HG03066 (cell line): ENCODE measurements around the gene GNL3L.
"Not testable (repeated sequence)": the region's sequence is repeated elsewhere in the genome, so short reads cannot be mapped to it uniquely, and the experiment has no call there.

Source experiments
- ATAC-seq: cut with Tn5 transposase; IDR thresholded peaks from one replicate; pipeline ENCODE4 v1.9.1; 2021; ENCODE audit warnings: low read depth; ENCODE audit not compliant: unreplicated experiment

The GNL3L gene, protein sequence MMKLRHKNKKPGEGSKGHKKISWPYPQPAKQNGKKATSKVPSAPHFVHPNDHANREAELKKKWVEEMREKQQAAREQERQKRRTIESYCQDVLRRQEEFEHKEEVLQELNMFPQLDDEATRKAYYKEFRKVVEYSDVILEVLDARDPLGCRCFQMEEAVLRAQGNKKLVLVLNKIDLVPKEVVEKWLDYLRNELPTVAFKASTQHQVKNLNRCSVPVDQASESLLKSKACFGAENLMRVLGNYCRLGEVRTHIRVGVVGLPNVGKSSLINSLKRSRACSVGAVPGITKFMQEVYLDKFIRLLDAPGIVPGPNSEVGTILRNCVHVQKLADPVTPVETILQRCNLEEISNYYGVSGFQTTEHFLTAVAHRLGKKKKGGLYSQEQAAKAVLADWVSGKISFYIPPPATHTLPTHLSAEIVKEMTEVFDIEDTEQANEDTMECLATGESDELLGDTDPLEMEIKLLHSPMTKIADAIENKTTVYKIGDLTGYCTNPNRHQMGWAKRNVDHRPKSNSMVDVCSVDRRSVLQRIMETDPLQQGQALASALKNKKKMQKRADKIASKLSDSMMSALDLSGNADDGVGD

DNA sequence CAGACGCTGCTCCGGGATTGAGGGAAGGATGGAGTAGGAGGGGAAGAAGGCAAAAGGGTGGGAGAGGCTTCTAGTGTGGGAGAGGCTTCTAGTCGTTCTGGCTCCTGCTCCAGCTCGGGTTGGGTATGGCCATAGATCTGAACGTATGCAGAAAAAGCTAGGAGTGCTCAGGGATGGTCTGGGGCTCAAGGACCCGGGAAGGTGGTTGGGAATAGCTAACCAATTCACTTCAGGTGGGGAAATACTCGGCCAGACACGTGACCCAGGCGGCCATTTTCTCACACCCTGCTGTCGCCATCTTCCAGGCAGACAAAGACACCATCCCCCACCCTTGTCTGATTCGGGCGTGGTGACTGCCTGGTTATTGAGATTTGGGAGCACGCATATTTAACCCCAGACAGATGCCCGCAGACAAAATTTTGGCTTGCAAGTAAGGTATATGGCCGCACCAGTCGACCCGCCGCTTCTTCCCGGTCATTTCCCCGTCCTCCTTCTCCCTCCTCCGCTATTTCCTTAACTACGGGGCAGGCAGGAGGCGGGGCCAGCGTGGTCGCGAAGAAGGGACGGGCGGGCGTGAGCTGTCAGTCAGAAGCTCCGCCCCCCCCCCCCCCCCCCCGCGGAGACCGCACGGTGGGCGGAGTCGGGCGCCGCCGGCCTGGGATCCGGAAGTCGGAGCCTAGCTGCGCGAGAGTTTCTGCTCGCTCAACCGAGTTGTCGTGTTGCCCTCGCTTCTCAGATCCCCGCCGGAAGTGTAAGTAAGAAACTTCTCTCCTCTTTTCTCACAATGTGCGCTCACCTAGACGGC lies at the start of gene GNL3L:
GNL3L (plus strand) TSS at position 668 of the 805 bp plus-strand sequence. CDS start 2,348 bp downstream, outside the sequence.
- peak; percentile 79 for ATAC-seq

DNA sequence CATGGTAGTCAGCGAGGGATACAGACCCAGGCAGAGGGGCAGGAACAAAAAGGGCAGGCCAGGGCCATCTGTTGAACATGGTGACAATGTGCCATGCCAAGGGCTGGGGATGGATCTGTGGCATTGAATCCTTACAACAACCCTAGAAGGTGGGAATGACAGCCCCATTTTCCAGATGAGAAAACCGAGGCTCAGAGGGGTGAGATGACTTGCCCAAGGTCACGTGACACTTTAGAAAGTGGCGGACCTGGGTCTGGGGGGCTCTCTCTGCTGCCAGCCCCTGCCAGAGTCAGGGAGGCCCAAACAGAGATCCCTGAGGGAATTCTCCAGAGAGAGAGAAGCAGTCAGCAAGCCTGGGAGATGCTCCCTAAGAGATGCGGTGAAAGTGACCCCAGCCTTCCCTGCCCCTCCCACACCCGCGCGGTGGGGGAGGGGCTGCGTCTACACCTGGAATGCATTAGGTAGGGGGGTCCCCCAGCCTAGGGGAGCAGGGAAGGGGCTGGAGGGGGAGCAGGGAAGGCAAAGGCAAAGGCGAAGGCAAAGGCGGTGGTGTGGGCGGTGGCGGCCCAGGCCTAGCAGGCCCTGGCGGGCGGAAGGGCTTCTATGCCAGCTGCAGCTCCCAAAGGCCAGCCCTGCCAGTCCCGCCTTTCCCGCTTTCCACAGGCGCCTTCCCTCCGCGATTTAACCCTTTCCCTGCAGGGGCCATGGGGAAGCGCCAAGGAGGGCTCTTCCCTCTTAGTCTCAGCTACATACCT lies 47.0 kb upstream of the GNL3L start:
- ATAC-seq: no peak

DNA sequence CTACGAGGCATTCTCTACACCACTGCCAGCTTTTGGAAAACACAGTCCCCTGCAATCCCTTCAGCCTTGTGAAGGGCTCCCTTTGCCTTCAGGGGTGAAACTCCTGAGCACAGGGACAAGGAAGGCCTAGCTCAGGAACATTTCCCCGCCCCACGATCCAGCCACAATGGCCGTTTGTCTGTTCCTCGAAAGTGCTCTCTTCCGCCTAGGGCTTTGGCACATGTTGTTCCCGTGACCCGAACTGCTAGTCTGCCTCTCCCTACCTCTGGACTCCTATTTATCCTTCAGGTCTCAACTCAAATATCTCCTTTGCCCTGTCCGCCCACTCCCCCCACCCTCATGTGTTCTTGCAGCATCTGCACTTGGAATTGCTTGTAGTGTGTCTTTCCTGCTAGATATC lies 46.1 kb upstream of the GNL3L start:
- ATAC-seq: no peak

DNA sequence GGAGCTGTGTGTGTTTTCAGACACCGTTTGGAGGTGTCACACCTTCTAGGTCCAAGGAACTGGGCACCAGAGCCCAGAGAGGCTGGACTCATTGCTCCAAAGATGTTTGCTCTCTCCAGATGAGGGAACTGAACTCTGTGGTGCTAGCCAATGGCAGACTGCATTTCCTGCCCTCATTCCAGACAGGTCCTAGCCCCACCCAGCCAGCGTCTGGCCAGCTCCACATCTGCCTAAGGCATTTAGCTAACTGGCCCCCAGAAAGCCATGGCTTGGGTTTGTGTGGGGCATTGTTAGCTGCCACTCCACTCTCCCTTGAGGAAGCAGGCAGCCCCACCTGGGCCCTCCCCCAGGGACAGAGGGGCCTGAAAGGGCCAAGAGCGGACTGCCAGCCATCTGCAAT lies 45.4 kb upstream of the GNL3L start:
- ATAC-seq: no peak

DNA sequence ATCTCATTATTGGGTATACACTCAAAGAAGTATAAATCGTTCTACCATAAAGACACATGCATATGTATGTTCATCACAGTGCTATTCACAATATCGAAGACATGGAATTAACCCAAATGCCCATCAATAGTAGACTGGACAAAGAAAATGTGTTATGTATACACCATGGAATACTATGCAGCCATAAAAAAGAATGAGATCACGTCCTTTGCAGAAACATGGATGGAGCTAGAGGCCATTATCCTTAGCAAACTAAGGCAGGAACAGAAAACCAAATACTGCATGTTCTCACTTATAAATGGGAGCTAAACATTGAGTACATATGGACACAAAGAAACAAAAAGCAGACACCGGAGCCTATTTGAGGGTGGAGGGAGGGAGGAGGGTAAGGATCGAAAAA lies 40.2 kb upstream of the GNL3L start:
- ATAC-seq: not testable (repeated sequence)

DNA sequence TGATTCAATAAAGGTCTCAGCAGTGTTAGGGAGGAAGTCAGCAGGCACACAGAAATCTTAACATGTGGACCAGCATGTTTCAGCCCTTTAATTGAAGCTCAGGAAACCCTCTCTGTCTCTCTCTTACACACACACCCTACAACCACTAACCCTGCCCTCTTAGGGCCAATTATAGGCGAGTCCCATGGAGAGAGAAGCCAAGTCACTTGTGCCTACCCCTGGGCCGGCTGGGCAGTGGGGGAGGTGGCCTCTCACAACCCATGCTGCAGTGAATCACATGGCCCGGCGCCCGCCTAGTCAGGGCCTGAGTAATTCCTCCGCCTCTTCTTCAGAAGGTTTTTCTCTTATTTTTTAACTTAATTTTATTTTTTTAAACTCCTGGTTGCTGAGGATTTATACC lies 37.7 kb upstream of the GNL3L start:
- no peak for ATAC-seq

DNA sequence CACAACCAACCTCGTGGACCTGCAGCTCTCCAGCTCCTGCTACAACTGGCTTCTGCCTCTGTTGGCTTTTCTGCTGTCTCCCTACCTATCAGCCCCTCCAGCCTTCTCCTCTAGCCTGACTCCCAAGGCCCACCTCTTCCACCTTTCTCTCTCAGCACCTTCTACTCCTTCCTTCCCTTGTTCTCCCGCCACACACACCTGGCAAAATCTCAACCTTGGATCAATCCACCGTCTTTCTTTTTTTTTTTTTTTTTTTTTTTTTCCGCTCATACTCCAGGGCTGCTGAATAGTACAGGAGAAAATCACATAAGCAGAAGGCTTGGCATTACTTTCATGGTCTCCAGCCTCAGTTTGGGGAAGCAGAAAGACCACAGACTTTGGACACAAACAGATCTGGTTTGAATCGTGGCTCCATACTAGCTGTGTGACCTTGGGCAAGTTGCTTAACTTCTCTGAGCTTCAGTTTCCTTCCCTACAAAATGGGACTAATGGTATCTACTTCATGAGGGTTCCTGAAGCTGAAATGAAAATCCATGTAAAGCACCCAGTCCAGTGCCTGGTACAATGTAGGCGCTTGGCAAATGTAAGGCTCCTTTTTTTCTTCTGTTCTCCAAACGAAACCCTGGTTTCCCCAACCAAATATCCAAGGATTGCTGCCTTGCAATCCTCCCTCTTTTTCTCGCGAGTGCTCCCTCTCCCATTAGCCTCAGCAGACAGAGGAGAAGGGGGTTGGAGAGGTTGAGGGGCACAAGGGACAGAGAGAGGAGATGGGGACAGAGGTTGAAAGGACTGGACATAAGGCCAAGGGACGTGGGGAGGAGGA lies 35.6 kb upstream of the GNL3L start:
- ATAC-seq: no peak

DNA sequence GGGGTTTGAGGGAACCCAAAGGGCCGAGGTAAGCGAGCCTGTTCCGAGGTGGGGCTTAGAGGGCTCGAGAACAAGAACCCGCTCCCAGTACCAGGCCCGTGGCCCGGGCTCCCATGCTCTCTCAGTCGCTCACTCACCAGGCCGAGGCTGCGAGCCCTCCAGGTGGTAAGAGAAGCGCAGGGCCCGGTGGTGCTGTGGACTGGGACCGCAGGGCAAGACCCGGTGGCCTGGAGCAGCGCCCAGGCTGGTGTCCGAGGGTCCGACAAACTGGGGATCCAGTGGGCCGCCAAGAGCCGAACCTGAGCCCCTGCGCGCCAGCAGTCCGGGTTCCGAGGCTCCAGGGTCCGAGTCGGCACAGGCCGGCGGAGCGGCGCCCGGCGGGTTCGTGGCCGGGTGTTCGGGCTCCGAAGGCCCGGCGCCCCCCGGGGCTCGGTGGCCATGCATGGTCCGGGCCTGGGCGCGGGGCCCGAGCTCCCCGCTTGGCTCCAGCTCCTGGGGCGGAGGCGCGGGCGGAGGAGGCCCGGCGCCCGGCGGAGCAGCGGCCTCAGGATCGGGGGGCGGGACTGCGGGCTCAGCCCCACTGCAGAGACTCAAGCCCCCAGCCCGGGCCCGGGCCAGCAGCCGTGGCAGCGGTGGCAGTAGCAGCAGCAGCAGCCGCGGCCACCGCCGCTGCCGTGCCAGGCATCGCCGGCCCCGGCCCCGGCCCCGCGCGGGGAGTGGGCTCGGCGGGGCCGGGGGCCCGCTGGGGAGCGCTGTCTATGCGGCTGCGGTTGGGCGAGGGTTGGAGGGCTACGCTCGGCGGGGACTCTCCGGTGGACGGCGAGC lies 34.8 kb upstream of the GNL3L start:
- ATAC-seq: no peak

DNA sequence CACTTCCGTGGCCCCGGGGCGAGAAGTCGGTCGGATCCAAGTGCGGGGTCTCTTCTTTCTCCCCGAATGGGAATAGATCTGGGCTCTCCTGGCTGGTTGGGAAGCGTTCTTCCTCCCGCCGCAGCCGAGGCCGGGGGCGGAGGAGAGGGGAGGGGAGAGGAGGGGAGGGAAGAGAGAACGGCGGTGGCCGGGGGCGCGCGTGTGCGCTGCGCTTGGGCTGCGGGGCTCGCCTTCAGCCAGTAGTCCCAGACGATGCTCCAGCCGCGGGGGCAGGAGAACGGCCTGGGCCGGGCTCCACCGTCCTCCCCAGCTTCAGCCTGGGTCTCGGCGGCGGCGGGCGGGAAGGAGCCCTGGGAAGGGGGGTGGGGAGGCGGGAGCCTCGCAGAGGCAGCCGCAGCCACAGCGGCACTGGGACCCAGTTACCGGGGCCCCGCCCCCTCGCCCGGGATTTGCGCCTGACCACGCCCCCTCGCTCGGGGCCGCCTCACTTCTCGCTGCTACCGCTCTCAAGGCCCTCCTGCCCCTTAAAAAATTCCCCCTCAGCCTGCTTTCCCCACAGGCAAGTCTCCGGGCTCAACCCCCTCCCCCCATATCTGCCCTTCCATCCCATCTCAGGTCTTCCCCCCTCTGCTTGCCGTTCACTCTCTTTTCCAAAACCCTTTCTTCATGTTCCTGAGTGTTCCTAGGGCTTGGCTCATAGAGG lies 34.1 kb upstream of the GNL3L start, which contains the start of gene FGD1:
FGD1 (minus strand) TSS at position 421 of the 703 bp plus-strand sequence. CDS start 802 bp downstream, outside the sequence.
- no peak for ATAC-seq

DNA sequence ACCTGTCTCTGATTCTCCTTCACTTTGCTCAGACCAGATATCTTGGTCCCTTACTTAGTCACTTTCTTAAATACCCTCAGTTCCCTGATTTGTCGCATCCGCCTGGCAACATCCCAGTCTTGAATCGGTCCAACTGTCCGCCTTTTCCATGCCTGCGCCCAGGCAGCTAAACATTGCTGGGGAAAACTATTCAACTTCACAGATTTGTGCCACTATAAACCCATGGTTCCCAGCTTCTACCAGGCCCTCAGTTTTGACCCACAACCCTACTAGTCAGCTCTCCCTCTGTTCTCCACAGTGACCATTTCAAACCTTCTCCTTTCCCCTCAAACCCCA lies 33.5 kb upstream of the GNL3L start:
- ATAC-seq: no peak

DNA sequence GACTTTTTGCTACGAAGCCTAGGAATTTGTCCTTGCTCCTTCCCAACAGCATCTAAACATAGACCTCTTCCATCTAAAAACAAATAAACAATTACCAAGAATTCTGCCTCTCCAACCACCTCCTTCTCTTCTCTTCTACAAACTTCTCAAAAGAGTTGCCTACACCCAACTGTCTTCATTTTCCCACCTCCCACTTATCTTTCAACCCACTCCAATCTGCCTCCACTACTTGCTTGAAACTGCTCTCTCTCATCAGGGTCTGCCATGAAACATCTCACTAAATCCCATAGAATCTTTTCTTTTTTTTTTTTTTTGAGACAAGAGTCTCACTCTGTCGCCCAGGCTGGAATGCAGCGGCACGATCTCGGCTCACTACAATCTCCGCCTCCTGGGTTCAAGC lies 33.1 kb upstream of the GNL3L start:
- no peak for ATAC-seq

DNA sequence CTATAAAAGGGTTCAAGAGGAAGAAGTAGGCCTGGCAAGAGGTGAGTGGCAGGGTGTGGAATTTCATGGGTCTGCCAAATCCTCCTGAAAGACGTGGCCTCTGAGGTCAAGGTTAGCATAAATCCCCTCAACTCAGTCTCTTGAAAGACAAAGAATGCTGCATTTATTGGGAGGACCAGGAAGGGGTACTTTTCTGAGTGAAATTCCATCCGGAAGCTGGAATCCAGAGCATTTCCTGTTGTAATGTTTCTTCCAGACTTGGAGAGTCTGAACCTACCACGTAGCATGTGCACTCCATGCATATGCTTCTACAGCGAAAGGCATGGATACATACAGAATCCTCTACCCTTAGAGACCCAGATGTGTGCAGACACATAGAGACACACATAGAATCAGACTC lies 20.6 kb upstream of the GNL3L start:
- ATAC-seq: no peak

DNA sequence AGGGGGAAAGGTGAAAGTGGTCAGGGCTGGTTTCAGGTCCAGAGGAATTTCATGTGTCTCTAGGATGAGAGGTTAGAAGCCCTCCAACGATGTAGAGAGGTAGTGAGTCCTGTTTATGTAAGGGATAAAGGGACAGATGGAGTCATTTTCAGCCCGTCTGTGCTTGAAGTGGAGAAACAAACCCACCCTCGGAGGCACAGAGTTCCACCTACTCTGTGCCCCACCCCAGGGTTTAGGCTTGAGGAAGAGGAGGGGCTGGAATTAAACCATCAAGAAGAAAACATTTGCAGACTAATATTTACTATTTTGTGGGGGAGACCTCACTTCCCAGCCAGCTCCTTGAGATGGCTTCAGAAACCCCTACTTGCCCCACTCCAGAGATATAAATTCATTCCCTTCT lies 868 bp upstream of the GNL3L start:
- ATAC-seq: no peak

DNA sequence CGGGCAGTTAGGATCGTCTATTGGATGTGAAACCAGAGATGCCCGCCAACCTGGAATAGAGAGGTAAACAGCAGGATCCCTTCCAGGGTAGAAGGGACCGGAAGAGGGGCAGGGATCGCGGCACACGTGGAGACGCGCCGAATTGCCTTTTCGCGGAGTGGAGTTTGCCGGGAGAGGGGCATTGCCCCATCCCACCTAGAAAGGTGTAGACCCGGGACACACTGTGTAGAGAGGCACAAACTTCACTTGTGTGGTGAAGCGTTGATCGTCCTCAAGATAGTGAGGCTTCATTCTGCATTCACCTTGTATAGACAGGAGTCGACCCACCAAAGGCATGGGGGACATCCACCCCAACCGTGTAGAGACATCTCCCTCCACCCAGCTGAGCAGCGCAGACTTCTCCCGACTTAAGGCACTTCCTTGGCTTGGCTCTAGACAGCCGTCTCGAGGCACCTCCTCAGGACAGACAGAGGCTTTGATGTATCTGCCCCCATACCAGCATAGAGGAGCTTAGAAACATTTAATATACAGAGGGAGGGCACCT lies 410 bp downstream of the GNL3L start:
- peak; percentile 29 for ATAC-seq

DNA sequence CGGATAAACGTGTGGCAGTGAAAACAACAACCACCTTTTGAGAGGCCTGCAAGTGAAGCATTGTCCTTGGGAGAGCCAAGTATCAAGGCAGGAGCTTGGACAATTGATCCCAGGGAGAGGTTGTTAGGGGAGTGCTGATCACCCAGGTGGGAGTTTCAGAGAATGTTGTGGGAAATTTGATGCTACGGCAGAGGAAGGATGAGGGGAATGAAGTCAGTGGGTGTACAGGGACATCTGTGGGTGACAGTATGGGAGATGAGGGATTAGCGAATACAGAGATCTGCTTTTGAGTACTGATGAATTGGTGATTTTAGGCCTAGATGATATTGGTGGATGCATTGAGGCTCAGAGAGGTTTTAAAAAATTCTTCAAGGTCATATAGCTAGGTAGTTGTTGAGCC lies 4.3 kb downstream of the GNL3L start:
- ATAC-seq: no peak

DNA sequence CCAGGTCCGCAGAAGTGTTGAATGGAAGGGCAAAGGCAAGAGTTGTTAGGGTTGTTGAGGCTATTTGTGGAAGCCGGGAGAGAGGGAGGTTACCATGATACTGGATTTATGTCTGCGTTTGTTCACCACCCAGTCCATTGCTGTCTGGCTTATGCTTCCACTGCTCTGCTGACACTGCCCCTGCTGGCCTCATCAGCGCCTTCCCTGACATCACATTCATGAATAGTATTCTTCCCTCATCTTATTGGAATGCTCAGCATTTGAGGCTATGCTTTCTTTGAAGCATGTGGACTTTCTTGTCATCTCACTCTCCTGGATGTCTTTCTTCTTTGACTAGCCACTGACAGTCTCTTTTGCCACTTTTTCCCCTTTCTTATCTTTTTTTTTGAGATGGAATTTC lies 10.3 kb downstream of the GNL3L start:
- ATAC-seq: no peak

DNA sequence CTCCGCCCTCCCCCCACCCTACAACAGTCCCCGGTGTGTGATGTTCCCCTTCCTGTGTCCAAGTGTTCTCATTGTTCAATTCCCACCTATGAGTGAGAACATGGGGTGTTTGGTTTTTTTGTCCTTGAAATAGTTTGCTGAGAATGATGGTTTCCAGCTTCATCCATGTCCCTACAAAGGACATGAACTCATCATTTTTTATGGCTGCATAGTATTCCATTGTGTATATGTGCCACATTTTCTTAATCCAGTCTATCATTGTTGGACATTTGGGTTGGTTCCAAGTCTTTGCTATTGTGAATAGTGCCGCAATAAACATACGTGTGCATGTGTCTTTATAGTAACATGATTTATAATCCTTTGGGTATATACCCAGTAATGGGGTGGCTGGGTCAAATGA lies 12.2 kb downstream of the GNL3L start:
- not testable (repeated sequence) for ATAC-seq

DNA sequence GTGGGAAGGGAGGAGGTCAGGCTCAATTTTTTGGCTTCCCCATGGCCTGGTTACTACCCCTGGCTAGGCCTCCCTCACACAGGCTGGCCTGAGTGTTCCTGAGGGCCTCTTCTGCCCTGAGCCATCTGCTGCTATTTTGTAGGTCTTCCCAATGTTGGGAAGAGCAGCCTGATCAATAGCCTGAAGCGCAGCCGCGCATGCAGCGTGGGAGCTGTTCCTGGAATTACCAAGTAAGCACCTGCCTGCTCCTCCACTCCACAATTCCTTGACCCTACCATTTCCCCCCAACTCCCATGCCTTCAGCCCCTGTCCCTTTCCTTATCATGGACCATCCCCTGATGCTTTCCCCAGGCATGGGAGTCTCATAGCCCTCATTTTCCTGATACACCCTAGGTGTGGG lies 20.8 kb downstream of the GNL3L start:
- ATAC-seq: no peak
